HG02840 (cell line): ENCODE results near the gene ADRA2B.

Experiments used
- ATAC-seq: cut with Tn5 transposase; IDR thresholded peaks from one replicate; pipeline ENCODE4 v1.9.1; 2021; ENCODE audit warnings: mild to moderate bottlenecking, moderate library complexity, moderate number of reproducible peaks; ENCODE audit not compliant: unreplicated experiment, low FRiP score

ADRA2B gene

GRCh38 chr2:96138179-96139145, 22.1 kb upstream of the ADRA2B start, which contains the start of gene ASTL:
ASTL (minus strand) TSS chr2:96138502; CDS start chr2:96138436, 66 bp downstream.
- no peak for ATAC-seq

DNA sequence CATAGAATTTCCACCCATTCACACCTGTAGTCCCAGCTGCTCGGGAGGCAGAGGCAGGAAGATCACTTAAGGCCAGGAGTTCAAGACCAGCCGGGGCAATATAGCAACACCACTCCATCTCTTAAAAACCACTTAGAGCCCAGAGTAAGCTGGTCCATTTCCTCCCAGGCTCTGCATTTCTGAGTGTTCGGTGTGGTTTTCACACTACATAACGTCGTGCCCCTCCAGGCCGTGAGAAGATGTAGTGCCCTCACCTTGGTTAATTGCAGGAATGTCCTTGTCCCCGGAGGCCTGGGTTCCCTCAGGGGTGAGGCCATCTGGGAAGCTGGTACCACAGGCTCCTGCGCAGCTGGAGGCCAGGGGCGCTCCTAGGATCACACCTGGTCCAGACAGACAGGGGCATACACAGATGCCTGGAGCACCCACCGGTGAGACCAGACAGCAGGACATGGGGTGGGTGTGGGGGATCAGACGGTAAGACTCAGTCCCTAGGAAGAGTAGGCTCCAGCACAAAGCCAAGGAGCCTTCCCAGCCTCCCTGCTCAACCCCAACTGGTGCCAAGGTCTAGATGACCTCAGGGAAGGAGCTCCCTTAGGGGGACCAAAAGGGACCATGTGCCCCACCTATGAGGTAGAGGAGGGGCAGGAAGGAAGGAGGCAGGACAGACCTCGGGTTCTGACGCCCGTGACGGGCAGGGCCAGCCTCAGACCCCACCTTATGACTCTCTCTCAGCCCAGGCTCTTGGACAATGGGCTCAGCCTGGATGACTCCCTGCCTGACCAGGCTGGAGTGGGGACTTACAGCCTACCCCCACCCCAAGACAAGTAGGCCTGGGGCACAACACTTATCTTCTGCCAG, 21.2 kb upstream of the ADRA2B start:
- ATAC-seq = no peak

GRCh38 chr2:96136129-96136720, 19.9 kb upstream of the ADRA2B start:
- no peak for ATAC-seq

GRCh38 chr2:96135621-96136020, 19.2 kb upstream of the ADRA2B start:
- no peak for ATAC-seq

DNA sequence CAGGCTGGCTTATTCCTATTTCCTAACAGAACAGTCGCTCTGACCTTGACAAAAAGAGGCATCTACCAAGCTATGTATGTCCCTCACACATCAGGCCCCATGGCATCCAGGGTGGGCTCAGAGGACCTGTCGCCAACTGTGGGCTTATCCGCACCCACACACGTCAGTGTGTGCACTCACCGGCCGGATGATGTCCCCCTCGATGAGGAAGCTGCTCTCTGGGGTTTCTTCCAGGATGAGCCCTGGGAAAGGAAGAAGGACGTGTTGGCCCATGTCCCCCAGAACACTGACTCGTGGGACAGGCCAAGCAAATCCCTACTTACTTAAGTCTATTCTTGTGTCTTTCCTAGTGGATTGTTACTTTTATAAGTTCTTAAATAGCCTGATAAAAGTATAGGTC, 18.8 kb upstream of the ADRA2B start:
- no peak for ATAC-seq

GRCh38 chr2:96134421-96134820, 18.1 kb upstream of the ADRA2B start:
- ATAC-seq = no peak

- ATAC-seq = no peak
Observed at GRCh38 chr2:96131813-96132745, 15.7 kb upstream of the ADRA2B start.

- no peak for ATAC-seq
Observed at GRCh38 chr2:96131152-96131812, 14.9 kb upstream of the ADRA2B start.

- ATAC-seq = no peak
Observed at GRCh38 chr2:96130483-96130882, 14.1 kb upstream of the ADRA2B start.

- ATAC-seq = no peak
Observed at GRCh38 chr2:96129528-96130120, 13.3 kb upstream of the ADRA2B start.

DNA sequence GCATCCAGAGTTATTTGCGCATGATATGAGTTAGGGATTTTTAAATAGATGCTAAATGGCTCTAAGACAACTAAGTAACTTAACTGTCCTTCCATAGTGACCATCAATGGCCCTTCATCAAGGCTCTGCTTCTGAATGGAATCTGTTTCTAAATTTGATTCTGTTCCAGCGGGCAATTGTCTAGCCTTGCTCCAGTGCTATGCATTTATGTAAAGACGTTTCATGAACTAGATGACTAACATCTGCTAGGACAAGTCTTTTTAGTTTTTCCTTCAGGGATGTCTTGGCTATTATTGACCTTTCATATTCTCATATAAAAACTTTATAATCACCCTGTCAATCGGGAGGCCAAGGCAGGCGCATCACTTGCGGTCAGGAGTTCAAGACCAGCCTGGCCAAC, 12.1 kb upstream of the ADRA2B start:
- ATAC-seq = no peak

DNA sequence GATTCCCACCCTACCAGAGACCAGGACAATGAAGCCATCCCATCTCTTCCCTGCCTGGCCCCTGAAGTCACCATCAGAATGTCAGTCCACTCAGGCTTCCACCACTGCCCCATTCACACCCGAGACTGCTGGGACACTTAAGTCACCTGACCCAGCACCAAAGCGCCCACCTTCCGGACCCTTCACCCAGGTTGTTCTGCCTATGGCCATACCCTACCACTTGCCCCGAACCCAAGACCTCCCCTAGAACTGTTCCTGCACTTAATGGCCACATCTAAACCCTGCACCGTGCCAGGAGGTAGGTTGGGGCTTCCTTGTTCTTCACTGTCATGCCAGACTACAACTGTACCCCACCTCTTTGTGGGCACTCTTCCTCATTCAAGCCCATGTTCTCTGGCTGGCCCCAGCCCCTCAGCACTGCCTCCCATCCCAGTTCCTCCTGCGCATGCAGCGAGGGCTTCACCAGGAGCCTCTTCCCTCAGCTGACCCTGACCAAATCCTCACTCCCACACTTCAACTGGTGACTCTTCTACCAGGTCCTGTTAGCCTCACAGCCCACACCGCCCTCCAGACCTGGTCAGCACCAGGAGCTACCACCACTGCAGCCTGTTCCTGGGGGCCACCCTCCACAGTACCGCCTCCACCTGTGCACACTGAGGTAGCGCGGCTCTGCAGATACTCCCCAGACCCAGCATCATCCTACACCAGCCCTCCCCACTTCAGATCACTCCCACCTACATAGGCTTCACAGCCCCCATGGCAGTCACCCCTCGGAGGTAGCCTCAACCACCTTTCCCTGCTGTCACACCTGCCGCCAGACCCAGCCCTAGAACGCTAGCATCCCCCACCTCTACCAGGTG, 8.3 kb upstream of the ADRA2B start:
- no peak for ATAC-seq

DNA sequence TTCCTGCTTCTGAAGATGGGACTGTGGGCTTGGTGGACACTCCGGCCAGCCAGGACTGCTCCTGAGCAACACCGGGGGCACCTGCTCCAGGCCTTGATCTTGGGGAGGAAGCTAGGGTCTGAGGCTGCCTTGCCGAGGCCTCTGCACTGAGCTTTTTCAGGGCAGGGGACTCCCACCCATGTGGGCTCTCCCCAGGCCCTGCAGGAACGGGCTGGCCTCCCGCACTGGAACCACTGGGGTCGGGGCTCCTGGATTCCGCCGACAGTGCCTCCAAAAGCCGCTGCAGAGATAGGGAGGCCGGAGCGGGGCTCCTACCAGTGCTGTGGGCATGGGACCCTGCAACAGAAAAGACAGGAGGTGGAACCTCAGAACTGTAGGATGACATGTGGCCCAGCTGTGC, 7.6 kb upstream of the ADRA2B start:
- ATAC-seq = no peak

- ATAC-seq = no peak
Observed at GRCh38 chr2:96123290-96123689, 6.9 kb upstream of the ADRA2B start.

GRCh38 chr2:96122391-96122790, 6.0 kb upstream of the ADRA2B start:
- no peak for ATAC-seq

- no peak for ATAC-seq
Observed at GRCh38 chr2:96121414-96121813, 5.0 kb upstream of the ADRA2B start.

DNA sequence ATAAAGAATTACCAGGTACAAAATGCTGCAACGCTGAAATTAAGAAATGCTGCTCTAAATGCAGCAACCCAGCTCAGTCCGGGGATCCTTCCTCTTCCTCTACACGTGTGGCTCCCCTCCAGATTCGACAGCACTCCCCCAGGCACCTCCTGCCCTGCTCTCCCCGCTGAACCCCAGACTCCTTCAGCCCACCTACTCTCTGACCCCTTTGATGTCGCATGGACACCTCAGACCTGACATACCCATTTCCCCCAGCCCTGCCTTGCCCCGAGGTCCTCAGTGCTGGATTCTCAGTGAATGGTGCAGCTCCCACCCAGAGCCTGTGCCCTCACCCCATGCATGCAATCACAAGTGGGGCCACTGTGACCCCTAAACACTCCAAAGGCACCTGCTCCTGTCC, 4.6 kb upstream of the ADRA2B start:
- no peak for ATAC-seq
